ENCODE measurements around the gene EFNA3. TPM values are rescaled to one million over a fixed set of nuclear protein-coding genes. Genes with fewer than 3 reads are reported as not detected.

Gene EFNA3
- total RNA-seq, 2 donors from 2014 or later: 2.0 TPM

DNA sequence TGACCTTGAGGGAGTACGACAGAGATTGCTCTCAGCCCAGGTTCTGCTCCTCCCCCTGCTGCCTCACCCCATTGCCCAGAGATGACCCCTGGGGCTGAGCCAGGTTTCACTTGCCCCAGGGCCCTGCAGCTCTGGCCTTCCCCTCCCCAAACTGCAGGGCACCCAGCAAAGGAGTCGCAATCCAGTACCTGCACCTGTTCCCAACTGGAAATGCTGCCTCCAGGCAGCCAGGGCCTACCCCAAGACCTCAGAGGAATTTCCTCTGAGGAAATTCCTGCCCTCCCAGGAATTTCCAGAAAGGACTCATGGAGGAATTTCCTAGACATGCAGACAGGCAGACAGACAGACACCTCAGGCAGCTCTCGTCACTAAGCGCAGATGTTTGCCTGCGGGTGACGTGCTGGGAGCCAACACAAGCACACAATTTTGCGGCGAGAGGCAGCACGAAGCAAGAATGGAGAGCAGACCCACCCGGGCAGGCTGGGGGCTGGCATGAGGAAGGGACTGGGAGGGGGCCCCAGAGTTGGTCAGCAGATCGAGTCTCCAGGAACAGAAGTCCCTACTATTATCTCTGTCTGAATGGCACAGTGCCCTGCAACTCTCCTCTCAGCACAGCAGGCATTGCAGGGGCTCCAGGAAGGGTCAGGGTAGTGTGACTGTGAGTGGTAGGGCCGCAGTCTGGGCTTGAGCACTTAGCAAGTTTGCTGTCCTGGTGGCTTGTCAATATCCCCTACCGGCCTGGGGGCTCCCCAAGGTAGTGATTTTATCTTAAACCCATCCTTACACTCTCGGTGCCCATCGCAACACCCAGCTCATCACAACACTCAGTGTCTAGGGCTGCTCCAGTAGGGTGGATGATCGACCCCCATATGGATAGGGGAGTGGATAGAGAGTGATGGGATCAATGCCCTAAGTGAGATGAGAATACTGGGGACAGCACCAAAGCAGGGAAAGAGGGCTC lies 46.1 kb downstream of the EFNA3 start:
- intact Hi-C loops (cut with DNase I): loop anchor here in 1 of 2 donors (5.0 kb wide), 1 partner anchor 32 kb away; no protein-coding TSS in a partner anchor

DNA sequence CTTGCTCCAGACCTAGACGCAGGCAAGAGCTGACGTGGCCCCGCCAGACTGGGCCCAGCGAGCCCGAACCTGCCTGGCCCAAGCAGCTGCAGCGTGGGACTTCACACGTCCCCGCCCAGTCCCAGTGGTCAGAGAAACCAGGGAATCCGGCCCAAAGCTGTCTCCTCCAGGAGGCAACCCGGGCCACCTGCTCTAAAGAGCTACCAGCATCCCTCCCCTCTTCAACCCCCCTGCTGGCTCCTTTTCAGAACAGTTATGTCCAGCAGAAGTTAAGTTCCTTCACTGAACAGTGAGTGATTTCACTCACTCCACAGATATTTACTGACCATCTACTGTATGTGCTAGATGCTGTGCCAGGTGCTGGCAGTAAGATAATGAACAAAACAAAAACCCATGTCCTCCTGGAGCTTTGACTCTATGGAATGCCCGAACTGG lies 46.9 kb downstream of the EFNA3 start:
- intact Hi-C loops (cut with DNase I): loop anchor here in 1 of 2 donors (5.0 kb wide), 1 partner anchor 33 kb away; no protein-coding TSS in a partner anchor
- no peak for DNase-seq (ENCODE audit: low spot score)

More for the DNA sequence above, 46.1 kb downstream of the EFNA3 start:
- no peak for DNase-seq (ENCODE audit: low spot score)

DNA sequence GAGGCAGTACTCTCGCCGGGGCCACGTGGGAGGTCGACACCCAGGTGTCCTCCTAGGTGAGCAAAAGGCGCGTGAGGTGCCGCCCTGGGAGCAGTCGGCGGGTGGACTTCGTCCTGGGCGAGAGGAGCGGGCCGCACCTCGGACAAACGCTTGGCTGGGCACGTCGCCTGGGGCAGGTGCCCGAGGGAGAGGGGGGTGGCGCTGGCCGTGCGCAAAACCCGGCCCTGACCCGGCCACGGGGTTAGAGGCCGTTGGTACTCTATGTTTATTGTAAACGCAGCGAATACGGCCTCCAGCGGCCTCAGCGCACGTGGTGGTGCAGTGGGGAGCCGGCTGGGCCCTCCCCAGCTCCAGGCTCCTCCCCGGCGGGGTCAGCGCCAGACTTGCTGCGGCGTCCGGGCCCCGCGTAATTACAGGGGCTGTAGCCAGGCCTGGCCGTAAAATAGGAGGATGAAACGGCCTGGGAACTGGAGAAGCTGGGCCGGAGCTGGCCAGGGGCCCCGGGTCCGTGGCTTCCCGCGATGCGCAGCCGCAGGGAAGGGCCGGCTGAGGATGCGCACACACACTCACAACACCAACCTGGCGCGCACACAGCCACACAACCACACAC lies 47.4 kb downstream of the EFNA3 start:
- intact Hi-C loops (cut with DNase I): loop anchor here in 1 of 2 donors (5.0 kb wide), 1 partner anchor 34 kb away; no protein-coding TSS in a partner anchor
- DNase-seq (ENCODE audit: low spot score): peak; percentile 86

DNA sequence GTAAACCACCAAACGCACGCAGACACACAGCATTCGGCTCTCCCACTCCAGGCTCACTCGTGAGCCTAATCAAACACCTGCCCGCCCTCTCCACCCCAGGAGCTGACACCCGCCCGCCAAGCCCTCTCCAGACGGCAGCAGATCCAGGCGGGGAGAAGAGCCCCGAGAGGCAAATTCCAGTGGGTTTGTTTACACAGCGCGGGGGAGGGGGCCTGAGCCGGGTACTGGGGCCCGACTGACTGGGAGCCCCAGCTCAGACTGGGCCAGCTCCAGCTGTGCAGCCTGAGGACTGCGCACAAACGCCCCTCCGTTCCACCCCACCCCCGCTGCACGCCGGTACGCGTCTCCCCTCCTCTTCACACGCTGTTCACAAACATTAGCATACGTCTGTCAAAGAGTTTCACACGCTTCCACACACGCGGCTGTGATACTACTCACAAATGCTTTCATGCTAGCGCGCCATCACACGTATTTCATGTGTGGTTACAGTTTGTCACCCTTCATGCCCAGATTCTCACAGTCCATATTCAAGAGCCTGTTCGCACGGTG lies 48.0 kb downstream of the EFNA3 start:
- DNase-seq (ENCODE audit: low spot score): no peak
- intact Hi-C loops (cut with DNase I): loop anchor here in 1 of 2 donors (5.0 kb wide), 1 partner anchor 34 kb away; no protein-coding TSS in a partner anchor

DNA sequence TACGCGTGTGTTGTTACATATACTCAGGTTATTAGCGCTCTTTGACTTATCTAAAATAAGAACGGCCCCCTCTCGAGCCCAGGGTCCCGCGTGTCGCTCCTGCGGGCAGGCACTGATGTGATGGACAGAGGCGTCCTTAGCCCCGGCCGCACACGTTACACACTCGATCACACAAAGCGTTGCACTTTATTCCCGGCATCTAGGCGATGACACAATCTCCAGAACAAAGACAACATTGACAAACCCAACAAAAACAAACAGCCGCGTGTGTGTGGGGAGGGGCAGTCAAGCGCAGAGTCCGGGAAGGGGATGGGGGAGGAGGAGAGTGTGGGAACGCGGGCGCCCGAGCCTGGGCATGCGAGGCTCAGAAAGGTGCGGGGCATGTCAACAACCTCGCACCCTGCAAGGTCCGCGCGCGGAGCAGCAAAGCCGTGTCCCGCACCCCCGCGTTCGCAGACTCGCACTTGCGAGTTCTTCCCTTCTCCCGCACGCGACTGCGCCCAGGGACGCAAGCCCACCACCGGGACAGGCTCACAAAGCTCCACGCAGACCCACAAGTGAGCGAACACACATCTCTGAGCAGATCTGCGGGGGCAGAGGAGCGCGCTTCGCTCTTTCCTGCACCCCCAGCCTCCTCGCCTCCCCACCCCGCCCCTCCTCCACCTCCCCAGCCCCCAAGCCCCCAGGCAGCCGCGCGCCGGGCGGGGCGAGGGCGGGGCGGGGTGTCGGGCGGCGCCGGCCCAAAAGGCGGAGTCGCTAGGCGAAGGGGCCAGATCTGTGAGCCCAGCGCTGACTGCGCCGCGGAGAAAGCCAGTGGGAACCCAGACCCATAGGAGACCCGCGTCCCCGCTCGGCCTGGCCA lies 48.7 kb downstream of the EFNA3 start, which contains the start of gene EFNA1:
Gene EFNA1, plus strand, starts transcription at position 772 of the 862 bp plus-strand sequence. CDS start 102 bp downstream, outside the sequence.
- intact Hi-C loops (cut with DNase I): loop anchor here in 1 of 2 donors (5.0 kb wide), 1 partner anchor 35 kb away; no protein-coding TSS in a partner anchor
- peak; percentile 87 for DNase-seq (ENCODE audit: low spot score)

DNA sequence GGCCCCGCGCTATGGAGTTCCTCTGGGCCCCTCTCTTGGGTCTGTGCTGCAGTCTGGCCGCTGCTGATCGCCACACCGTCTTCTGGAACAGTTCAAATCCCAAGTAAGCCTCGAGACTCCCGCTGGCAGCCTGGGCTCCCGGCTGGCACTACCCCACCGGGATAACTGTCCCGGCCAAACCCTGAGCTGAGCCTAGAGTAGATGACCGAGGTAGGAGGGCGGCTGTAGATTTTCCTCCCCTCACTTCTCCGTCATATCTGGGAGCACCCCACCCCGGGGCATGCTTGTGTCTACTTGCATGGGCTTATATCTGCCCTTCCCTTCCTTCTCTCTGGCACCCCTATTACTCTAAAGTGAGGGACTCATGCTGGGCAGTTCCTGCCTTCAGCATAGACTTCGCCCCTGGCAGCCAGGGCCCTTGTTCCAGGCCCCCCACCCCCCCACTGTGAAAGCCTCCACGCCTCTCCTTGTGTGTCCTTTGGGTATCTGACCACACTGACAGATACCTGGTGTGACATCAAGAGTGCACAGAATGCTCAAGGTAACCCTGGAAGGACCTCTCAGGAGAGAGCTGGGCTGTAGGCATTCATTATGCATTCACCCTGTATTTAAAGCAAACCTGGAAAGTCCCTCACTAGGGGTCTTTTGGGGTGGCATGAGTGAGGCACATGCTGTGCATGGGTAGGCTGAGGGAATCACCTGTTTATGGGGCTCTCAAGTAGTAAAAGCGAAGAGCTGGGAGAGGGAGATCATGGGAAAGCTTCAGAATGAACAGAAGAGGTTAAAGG lies 49.5 kb downstream of the EFNA3 start:
- DNase-seq (ENCODE audit: low spot score): no peak
- intact Hi-C loops (cut with DNase I): loop anchor here (1.0 to 5.0 kb wide), 2 partner anchors 36 kb away; no protein-coding TSS in a partner anchor

DNA sequence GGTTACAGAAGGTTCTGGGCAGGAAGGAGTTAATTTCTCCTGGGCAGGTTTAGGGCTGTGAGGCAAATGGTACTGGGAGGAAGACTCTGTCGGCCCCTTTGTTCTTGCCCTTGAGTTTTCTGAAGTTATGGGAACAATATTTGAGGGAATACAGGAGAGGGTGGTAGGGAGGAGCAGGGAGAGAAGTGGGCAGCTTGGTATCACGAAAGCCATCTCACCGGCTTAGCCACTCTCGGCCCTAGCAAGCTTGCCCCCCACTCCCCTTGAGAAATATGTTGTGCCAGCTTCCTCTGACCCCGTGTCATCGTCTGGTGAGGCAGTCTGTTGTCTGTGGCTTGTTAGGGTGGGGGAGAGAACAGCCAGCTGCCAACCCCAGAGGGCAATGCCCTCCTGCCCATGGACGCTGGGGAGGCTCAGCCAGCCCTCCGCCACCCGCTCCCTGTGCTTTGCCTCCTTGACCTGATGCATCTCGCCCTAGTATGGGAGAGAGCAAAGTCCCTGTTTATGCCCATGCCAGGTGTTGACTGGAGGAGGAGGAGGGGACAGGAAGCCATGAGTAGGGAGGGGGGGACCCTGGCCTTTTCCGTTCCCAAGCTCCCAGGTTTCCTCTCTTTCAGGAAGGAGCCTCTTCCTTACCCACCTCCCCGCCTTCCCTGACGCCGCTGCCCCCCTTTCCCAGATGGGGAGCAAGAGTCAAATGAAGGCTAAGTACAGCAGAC lies 50.3 kb downstream of the EFNA3 start:
- DNase-seq (ENCODE audit: low spot score): no peak
- intact Hi-C loops (cut with DNase I): loop anchor here (1.0 to 5.0 kb wide), 2 partner anchors 37 kb away; no protein-coding TSS in a partner anchor

DNA sequence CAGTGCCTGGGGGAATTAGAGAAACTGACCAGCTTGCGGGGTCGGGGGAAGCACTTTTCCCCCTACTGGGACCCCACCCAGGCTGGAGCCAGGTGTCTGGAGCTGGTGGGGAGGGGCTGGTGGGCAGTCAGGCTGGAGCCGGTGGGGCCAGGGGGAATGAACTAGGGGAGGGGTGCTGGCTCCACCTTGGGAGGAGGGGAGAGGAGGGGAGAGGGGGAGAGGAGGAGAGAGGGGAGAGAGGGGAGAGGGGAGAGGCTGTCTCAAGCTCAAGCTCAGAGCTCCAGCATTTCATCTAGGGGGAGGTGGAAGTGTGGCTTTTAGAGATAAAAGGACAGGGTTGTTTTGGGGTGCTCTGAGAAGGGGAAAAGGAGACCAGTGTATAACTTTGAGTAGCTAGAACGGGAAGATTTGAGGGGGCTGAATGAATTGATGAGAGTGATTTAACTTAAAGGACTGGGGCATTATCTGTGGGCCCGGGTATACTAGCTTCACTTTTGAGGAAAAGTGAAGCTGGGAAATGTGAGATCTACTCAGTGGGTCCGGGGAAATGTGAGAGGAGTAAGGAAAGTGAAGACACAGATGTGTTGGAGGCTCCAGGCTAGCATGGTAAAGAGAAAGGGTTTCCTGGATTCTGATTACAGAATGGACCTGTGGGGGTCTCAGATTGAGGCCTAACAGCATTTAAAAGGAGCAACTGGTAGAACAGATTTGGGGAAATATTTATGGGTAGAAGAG lies 51.8 kb downstream of the EFNA3 start:
- intact Hi-C loops (cut with DNase I): no loop called here
- no peak for DNase-seq (ENCODE audit: low spot score)

DNA sequence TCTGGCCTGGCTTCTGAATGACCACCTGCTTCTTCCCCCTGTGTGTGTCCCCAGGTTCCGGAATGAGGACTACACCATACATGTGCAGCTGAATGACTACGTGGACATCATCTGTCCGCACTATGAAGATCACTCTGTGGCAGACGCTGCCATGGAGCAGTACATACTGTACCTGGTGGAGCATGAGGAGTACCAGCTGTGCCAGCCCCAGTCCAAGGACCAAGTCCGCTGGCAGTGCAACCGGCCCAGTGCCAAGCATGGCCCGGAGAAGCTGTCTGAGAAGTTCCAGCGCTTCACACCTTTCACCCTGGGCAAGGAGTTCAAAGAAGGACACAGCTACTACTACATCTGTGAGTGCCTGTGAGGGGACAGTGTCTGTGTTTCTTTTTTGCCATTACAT lies 52.6 kb downstream of the EFNA3 start:
- no peak for DNase-seq (ENCODE audit: low spot score)
- intact Hi-C loops (cut with DNase I): no loop called here

DNA sequence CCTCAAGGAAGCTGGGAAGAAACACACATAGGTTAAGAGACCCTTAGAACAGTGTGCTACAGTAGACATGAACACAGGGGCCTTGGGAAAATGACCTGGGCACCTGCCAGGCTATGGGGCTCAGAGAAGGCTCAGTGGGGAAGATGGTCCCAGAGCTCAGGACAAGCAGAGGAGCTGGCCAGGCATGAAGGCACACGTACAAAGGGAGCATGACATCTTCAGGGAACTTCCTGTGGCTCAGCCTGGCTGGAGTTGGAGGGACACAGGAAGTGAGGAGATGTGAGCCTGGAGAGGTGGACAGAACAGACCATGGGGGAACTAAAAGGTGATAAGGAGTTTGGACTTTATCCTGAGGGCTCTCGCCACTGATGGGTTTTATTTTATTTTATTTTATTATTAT lies 53.2 kb downstream of the EFNA3 start:
- intact Hi-C loops (cut with DNase I): no loop called here
- DNase-seq (ENCODE audit: low spot score): no peak

DNA sequence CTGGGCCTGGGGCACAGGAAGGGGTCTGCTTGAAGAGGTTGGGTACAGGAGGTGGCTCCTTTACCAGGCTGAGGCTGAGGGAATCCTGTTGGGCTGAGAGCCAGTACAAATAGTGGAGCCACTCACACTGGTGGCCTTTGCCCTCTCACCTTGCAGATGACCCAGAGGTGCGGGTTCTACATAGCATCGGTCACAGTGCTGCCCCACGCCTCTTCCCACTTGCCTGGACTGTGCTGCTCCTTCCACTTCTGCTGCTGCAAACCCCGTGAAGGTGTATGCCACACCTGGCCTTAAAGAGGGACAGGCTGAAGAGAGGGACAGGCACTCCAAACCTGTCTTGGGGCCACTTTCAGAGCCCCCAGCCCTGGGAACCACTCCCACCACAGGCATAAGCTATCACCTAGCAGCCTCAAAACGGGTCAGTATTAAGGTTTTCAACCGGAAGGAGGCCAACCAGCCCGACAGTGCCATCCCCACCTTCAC lies 55.2 kb downstream of the EFNA3 start:
- intact Hi-C loops (cut with DNase I): no loop called here
- no peak for DNase-seq (ENCODE audit: low spot score)

DNA sequence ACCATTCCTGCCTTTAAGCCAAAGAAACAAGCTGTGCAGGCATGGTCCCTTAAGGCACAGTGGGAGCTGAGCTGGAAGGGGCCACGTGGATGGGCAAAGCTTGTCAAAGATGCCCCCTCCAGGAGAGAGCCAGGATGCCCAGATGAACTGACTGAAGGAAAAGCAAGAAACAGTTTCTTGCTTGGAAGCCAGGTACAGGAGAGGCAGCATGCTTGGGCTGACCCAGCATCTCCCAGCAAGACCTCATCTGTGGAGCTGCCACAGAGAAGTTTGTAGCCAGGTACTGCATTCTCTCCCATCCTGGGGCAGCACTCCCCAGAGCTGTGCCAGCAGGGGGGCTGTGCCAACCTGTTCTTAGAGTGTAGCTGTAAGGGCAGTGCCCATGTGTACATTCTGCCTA lies 55.7 kb downstream of the EFNA3 start:
- DNase-seq (ENCODE audit: low spot score): no peak
- intact Hi-C loops (cut with DNase I): no loop called here

DNA sequence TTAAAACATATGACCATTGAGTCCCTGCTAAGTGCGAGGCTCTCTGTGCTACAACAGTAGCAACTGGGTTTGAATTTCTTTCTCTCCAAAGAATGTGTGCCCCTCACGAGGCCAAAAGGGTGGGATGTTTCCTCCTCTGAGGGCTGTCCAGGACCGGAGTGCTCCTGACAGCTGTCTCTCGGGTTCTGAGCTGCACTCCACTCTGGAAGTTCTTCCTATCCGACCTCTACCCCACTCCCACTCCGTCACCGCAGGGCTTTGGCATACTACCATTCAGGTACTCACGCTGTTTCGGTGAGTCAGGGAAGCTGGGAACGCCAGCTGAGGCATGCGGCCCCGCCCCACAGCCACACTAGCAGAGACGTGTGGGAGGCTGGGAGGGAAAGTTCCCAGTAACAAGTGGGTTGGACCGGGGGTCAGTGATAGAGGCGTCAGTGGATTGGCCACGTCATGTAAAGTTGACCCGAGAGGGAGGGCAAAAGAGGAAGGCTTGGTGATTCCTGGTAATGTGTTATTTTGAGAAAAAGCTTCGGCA lies 56.3 kb downstream of the EFNA3 start:
- peak; percentile 97 for DNase-seq (ENCODE audit: low spot score)
- intact Hi-C loops (cut with DNase I): no loop called here

DNA sequence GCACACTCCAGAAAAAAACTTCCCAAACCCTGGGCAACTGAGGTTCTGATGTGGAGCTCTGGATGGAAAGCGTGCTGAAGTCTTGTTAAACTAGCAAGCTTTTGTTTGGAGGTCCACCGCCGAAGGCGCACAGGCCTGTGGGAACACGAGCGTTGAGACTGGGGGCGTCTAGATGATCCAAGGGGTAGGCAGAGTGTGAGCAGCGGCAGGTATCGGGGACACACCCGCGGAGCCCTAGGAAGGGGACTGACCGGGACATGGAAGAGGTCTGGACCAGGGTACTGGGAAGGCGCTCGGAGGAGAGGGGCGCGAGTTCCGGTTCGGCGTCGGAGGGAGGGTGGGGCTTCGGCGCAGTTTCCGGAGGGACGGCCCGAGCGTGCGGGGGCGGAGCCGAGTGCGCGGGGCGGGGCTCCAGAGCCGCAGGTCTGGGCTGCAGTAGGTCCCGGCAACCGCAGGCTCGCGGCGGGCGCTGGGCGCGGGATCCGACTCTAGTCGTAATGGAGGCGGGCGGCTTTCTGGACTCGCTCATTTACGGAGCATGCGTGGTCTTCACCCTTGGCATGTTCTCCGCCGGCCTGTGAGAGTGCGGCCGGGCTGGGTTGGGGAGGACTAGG lies 56.9 kb downstream of the EFNA3 start, which contains the start of gene SLC50A1:
Gene SLC50A1, plus strand, starts transcription at position 438 of the 614 bp plus-strand sequence. Its CDS starts 60 bp downstream, at position 498.
- peak; percentile 99 for DNase-seq (ENCODE audit: low spot score)
- intact Hi-C loops (cut with DNase I): no loop called here

DNA sequence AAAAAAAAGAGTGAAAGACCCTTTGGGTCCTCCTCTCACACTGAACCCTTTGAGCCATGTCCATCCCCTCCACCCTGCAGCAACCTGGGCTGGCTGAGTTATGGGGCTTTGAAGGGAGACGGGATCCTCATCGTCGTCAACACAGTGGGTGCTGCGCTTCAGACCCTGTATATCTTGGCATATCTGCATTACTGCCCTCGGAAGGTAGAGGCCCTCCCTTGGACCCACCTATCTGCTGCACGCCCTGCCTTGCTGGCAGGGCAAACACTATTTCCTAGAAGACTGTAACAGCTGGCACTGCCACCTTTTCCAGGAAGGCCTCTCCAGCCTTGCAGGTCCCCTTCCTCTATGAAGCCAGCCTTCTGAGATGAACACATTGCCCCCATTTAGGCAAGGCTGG lies 58.1 kb downstream of the EFNA3 start:
- DNase-seq (ENCODE audit: low spot score): no peak
- intact Hi-C loops (cut with DNase I): no loop called here

Data from posterior vena cava (tissue), 2 donors.